Measurements from ENCODE around the gene PHLDB2.
"Not testable (repeated sequence)": the region's sequence is repeated elsewhere in the genome, so short reads cannot be mapped to it uniquely, and the experiment has no call there.

The PHLDB2 gene

DNA sequence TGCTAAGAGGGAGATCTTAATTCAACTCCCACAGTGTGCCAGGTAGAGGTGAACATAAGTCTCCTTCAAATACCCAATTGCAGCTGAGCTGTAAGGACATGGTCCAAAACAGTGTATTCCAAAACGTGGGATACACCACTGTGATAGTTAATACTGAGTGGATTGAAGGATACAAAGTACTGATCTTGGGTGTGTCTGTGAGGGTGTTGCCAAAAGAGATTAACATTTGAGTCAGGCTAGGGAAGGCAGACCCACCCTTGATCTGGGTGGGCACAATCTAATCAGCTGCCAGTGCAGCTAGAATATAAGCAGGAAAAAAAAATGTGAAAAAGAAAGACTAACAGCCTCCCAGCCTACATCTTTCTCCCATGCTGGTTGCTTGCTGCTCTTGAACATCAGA lies 45.1 kb upstream of the PHLDB2 start:
- DNase-seq (ENCODE audit: low spot score) (no peak), ATAC-seq (ENCODE audit: low read depth) (no peak)
- TF ChIP-seq, protein P1, sequence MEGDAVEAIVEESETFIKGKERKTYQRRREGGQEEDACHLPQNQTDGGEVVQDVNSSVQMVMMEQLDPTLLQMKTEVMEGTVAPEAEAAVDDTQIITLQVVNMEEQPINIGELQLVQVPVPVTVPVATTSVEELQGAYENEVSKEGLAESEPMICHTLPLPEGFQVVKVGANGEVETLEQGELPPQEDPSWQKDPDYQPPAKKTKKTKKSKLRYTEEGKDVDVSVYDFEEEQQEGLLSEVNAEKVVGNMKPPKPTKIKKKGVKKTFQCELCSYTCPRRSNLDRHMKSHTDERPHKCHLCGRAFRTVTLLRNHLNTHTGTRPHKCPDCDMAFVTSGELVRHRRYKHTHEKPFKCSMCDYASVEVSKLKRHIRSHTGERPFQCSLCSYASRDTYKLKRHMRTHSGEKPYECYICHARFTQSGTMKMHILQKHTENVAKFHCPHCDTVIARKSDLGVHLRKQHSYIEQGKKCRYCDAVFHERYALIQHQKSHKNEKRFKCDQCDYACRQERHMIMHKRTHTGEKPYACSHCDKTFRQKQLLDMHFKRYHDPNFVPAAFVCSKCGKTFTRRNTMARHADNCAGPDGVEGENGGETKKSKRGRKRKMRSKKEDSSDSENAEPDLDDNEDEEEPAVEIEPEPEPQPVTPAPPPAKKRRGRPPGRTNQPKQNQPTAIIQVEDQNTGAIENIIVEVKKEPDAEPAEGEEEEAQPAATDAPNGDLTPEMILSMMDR (IDR thresholded peaks at IDR 0.05; ENCODE audit: poor library complexity, severe bottlenecking): no peak
- Histone ChIP-seq H3K4me3 (ENCODE audit: severe bottlenecking) (no peak overlapping the region), H3K27ac (ENCODE audit: poor library complexity, severe bottlenecking) (no peak overlapping the region), H3K9me3 (ENCODE audit: severe bottlenecking) (no peaks in the 10 kb centered on the region), H3K36me3 (ENCODE audit: low read depth) (peaks cover 44% of the 10 kb centered on the region), H3K4me1 (ENCODE audit: insufficient read depth, poor library complexity, severe bottlenecking) (peaks cover 38% of the 10 kb centered on the region), H3K27me3 (ENCODE audit: insufficient read depth, poor library complexity, severe bottlenecking) (no peaks in the 10 kb centered on the region)

DNA sequence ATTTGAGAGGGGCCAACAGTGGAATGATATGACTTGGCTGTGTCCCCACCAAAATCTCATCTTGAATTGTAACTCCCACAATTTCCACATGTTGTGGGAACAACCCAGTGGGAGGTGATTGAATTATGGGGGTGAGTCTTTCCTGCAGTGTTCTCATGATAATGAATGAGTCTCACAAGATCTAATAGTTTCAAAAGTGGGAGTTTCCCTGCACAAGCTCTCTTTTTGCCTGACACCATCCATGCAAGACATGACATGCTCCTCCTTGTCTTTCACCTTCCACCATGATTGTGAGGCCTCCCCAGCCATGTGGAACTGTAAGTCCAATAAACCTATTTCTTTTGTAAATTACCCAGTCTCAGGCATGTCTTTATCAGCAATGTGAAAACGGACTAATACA lies 42.3 kb upstream of the PHLDB2 start:
- not testable (repeated sequence) for DNase-seq (ENCODE audit: low spot score); H3K9me3 ChIP-seq (ENCODE audit: severe bottlenecking); H3K27ac ChIP-seq (ENCODE audit: poor library complexity, severe bottlenecking); H3K27me3 ChIP-seq (ENCODE audit: insufficient read depth, poor library complexity, severe bottlenecking); ATAC-seq (ENCODE audit: low read depth); H3K4me3 ChIP-seq (ENCODE audit: severe bottlenecking)
- Histone ChIP-seq H3K4me1 (ENCODE audit: insufficient read depth, poor library complexity, severe bottlenecking) (peaks cover 15% of the 10 kb centered on the region), H3K36me3 (ENCODE audit: low read depth) (peaks cover 49% of the 10 kb centered on the region)

DNA sequence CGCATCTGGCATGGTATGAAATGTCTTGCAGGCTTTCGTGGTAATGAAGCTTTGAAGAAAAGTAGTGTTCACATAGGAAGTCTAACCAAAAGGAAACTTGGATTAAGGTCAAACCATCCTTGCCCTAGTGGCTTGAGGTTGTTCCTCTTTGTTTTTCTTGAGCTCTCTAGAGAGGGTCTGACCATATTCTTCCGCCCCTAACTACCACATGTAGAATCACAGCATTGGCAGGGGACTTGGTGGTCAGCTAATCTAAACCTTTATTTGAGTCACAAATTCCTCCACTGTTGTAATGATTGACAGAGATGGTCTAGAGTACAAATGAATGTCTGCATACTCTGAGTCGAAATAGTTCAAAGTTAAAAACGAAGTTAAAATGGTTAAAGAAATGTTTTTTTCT lies 39.1 kb upstream of the PHLDB2 start:
- no peaks in the 10 kb centered on the region for H3K9me3 ChIP-seq (ENCODE audit: severe bottlenecking)
- DNase-seq (ENCODE audit: low spot score) (no peak), ATAC-seq (ENCODE audit: low read depth) (no peak)
- TF ChIP-seq, protein P1 (IDR thresholded peaks at IDR 0.05; ENCODE audit: poor library complexity, severe bottlenecking): no peak
- no peaks in the 10 kb centered on the region for H3K4me1 ChIP-seq (ENCODE audit: insufficient read depth, poor library complexity, severe bottlenecking)
- no peaks in the 10 kb centered on the region for H3K27me3 ChIP-seq (ENCODE audit: insufficient read depth, poor library complexity, severe bottlenecking)
- no peak overlapping the region for H3K27ac ChIP-seq (ENCODE audit: poor library complexity, severe bottlenecking)
- peaks cover 42% of the 10 kb centered on the region for H3K36me3 ChIP-seq (ENCODE audit: low read depth)
- H3K4me3 ChIP-seq (ENCODE audit: severe bottlenecking): no peak overlapping the region

DNA sequence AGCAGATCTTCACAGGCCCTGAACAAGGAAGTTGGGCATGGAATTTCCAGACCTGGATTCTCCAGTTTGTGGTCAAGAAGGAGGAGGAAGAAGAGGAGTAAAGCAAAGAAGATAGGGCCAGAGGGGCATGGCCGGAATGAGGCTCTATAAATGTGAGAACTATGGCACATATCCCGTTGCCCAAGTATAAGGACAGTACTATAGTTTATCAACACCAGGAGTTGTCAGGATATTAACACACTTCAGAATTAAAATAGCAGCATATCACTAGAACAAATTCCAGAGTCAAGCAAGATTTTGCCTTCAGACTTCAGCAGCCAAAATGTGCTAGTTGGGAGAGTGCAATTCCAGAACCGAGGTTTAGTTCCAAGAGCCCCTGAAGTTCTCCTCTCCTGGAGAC lies 38.4 kb upstream of the PHLDB2 start:
- Histone ChIP-seq H3K27ac (ENCODE audit: poor library complexity, severe bottlenecking) (no peak overlapping the region), H3K9me3 (ENCODE audit: severe bottlenecking) (no peaks in the 10 kb centered on the region), H3K36me3 (ENCODE audit: low read depth) (peaks cover 41% of the 10 kb centered on the region), H3K4me1 (ENCODE audit: insufficient read depth, poor library complexity, severe bottlenecking) (no peaks in the 10 kb centered on the region), H3K4me3 (ENCODE audit: severe bottlenecking) (no peak overlapping the region), H3K27me3 (ENCODE audit: insufficient read depth, poor library complexity, severe bottlenecking) (no peaks in the 10 kb centered on the region)
- ATAC-seq (ENCODE audit: low read depth): no peak
- TF ChIP-seq, protein P1 (IDR thresholded peaks at IDR 0.05; ENCODE audit: poor library complexity, severe bottlenecking): no peak
- no peak for DNase-seq (ENCODE audit: low spot score)

DNA sequence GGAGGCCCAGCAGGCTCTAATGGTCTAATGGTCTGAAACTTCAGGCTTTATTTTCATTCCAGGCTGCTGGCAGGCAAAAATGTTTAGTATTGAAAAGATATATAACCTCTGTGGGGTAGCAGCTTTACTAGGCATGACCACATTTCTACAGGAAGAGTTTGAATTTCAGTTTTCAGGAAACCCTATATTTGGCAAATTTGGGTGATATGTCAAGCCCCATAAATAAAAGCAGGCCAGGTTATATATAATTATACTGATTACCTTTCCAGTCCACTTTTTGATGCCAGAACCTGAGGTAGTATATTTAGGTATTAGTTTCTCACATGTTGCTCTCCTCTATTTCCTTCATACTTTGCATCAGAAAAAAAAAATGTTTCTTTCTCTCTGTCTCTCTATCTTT lies 37.2 kb upstream of the PHLDB2 start:
- peaks cover 37% of the 10 kb centered on the region for H3K36me3 ChIP-seq (ENCODE audit: low read depth)
- TF ChIP-seq, protein P1 (IDR thresholded peaks at IDR 0.05; ENCODE audit: poor library complexity, severe bottlenecking): no peak
- no peaks in the 10 kb centered on the region for H3K9me3 ChIP-seq (ENCODE audit: severe bottlenecking)
- no peaks in the 10 kb centered on the region for H3K4me1 ChIP-seq (ENCODE audit: insufficient read depth, poor library complexity, severe bottlenecking)
- no peak overlapping the region for H3K27ac ChIP-seq (ENCODE audit: poor library complexity, severe bottlenecking)
- DNase-seq (ENCODE audit: low spot score) (no peak), ATAC-seq (ENCODE audit: low read depth) (no peak)
- H3K4me3 ChIP-seq (ENCODE audit: severe bottlenecking): no peak overlapping the region
- H3K27me3 ChIP-seq (ENCODE audit: insufficient read depth, poor library complexity, severe bottlenecking): no peaks in the 10 kb centered on the region

Data from RWPE2 (cell line).